GM21515 (cell line): ENCODE measurements around the gene DCDC2C.
"Not testable (repeated sequence)": the region's sequence is repeated elsewhere in the genome, so short reads cannot be mapped to it uniquely, and the experiment has no call there.

Experiments used
- ATAC-seq: cut with Tn5 transposase; IDR thresholded peaks from one replicate; pipeline ENCODE4 v1.9.1; 2021; ENCODE audit not compliant: unreplicated experiment

Gene DCDC2C

GRCh38 chr2:3703236-3703756, at the start of gene DCDC2C:
TSS of gene DCDC2C (plus strand) at chr2:3703575. CDS start at chr2:3703752, 177 bp downstream.
- no peak for ATAC-seq

DNA sequence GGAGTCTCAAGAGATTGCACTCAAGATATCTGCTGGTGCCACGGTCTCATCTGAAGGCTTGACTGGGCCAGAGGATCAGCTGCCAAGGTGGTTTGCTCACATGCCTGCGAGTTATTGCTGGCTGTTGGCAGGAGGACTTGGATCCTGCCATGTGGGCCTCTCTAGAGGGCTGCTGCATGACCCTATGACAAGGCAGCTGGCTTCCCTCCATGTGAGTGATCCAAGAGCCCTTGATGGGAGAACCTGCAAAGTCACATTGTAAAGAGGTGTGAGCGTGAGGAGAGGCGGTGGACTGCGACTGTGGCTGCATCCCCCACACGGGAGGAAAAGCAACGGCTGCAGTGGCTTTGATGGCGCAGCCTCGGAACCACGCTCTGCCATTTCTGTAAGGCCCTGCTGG, 49.4 kb upstream of the DCDC2C start:
- ATAC-seq, result no peak

- no peak for ATAC-seq
These were observed 48.7 kb upstream of the DCDC2C start for GRCh38 chr2:3654531-3655225.

- ATAC-seq, result no peak
These were observed 47.3 kb upstream of the DCDC2C start for GRCh38 chr2:3655871-3656761.

DNA sequence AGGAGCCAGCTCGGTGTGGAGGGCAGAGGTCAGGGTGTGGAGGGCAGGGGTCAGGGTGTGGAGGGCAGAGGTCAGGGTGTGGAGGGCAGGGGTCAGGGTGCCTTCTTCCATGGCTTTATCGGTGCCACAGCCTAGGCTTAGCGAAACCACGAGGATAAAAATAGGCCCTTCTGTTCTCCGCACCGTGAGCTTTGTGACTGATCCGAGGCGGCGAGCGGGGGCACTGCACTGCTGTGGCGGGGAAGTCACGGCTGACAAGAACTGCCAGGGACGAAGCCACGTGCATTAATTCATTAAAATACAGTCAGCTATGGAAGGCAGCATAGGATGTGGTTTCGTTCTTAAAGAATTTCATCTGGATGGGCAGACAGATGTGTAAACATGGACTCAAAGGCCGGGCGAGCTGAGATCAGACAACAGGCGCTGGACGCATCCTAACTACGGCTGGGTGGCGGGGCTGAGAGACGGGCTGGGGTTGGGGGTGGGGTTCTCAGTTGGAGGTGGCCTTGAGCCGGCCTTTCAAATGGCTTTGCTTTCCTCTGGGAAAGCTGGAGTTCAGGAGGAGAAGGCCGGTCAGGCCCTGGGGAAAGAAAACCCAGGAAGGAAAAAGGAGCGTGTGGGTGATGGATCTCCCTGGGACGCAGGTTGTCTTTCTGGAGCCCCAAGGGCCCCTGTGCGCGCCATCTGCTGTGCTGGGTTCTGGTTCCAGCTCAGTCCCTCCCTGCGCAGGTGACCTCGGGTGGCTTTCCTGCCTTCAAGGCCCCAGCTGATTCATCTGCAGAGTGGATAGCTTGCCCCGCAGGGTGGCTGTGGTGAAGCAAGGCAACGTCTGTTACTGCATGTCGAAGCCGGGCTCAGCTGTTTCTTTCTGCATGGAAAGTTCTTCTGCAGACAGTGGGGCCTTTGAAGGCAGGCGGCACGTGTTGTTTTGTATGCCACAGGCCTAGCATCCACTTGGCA, 46.3 kb upstream of the DCDC2C start:
- ATAC-seq, result no peak

GRCh38 chr2:3657881-3658280, 45.5 kb upstream of the DCDC2C start, which contains the start of gene ALLC:
TSS of gene ALLC (plus strand) at chr2:3658200. CDS start at chr2:3671158, 12,958 bp downstream.
- ATAC-seq, result no peak

GRCh38 chr2:3659447-3660432, 43.6 kb upstream of the DCDC2C start:
- no peak for ATAC-seq

DNA sequence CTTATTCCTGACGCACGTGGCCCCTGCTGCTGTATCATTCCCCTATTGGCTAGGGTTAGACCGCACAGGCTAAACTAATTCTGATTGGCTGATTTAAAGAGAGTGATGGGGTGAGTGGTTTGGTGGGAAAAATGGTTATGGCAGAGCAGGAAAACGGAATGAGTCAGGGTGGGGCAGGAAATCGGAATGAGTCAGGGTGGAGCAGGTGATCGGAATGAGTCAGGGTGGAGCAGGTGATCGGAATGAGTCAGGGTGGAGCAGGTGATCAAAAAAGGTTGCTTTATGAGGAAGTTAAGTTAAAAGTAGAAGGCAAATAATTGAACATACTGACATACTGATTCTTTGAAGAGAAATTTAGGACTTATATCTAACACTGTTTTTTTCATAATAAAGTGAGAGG, 42.7 kb upstream of the DCDC2C start:
- ATAC-seq, result not testable (repeated sequence)

- ATAC-seq, result no peak
These were observed 42.2 kb upstream of the DCDC2C start for GRCh38 chr2:3661149-3661660.

- no peak for ATAC-seq
These were observed 41.1 kb upstream of the DCDC2C start for GRCh38 chr2:3662239-3662638.

GRCh38 chr2:3664118-3664517, 39.3 kb upstream of the DCDC2C start:
- no peak for ATAC-seq

DNA sequence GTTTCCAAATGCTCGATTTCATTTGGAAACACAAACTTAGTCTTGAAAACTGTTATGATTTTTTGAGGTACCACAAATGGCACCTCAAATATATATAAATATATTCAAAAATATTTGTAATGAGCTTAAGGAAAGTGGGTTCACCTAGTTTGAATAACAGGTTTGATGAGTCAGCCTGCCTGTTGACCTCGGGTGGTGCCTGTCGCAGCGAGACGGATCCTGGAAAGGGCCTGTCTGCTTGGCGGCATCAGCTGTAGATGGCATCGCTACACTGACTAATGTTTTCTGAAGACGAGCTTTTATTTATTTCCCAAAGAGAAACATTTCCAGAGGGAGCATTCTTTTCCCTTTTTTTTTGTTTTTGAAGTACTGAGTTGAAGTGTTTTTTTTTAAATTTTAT, 38.5 kb upstream of the DCDC2C start:
- no peak for ATAC-seq

- no peak for ATAC-seq
These were observed 37.3 kb upstream of the DCDC2C start for GRCh38 chr2:3665886-3666612.

- no peak for ATAC-seq
These were observed 36.8 kb upstream of the DCDC2C start for GRCh38 chr2:3666613-3666975.

- peak; percentile 51 for ATAC-seq
These were observed 36.2 kb upstream of the DCDC2C start for GRCh38 chr2:3667151-3667631.

DNA sequence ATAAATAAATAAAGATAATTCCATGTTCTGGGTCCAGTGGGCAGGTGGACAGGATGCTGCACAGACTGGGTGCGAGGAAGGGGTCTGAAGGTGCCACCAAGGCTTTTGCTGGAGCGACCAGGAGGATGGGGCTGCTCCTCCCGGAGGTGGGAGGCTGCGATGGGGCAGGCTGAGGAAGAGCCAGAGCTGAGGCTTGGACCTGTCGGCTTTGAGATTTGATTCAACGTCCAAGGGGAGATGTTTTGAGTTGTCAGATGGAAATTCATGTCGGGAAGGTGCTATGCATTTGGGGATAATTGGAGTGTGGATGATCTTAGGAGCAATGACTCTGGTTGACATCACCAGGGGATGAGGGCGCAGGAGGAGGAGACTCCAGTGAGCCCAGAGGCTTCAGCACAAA, 33.7 kb upstream of the DCDC2C start:
- ATAC-seq, result no peak

- no peak for ATAC-seq
These were observed 33.0 kb upstream of the DCDC2C start for GRCh38 chr2:3670376-3670775.

- no peak for ATAC-seq
These were observed 32.4 kb upstream of the DCDC2C start for GRCh38 chr2:3670941-3671340.
